Cardiac fibroblast (primary cell): ENCODE data around the gene TYRO3.

Source experiments
- DNase-seq, 2 donors: peaks; one replicate each; pipeline versions ENCODE4 v3.0.0 to v3.0.0-alpha.2; 2010; ENCODE audit warnings: low read depth in 2 of 2
- H3K4me3 ChIP-seq, 2 donors: replicated peaks in 1 of 2; 1 replicate in 1 of 2; 2 replicates in 1 of 2; pipeline ENCODE4 v1.5.1; 2011; ENCODE audit warnings: low read depth in 2 of 2, low read length in 2 of 2, mild to moderate bottlenecking in 2 of 2, moderate library complexity in 1 of 2
- CTCF ChIP-seq: IDR thresholded peaks from one replicate; pipeline ENCODE4 v1.5.1; 2011; ENCODE audit warnings: low read depth, mild to moderate bottlenecking, low read length, inconsistent platforms

TYRO3 gene

GRCh38 chr15:41535544-41535943 is 23.5 kb upstream of the TYRO3 start:
- DNase-seq, result no peak
- no peak overlapping the region for H3K4me3 ChIP-seq
- no peak for TF ChIP-seq CTCF

DNA sequence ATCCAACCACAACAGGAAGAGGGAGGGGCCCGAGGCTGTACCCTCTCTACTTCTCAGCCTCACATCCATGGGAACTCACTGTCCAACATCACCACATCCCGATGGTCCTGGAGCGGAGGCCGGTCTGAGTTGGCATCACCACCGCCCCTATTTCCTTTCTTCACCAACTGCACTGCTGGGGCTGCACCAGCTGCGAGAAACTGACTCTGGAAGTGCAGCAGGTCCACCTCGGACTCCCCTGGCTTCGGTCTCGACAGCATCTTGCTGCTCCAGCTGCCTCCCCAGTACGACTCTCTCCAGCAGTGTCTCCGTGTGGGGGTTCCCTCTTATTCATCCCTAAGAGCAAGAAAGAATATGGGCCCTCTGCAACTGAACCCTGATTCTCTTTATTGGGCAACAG is 22.1 kb upstream of the TYRO3 start:
- no peak overlapping the region for H3K4me3 ChIP-seq

DNA sequence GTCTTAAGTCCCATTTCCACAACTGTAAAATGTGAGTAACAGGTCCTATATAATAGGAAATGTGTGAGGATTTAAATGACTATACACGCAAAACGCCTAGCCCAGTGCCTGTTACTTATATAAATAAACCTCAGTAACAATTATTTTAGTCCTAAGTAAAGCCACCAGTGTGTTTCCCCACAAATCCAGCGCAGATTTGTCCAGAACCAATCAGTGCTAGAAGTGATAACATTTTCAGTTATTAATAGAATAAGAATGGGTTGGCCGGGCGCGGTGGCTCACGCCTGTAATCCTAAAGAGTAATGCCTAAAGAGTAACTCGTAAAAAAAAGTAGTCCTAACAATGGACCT is 15.5 kb upstream of the TYRO3 start:
- peak overlapping the region; percentile 82 to 96 for H3K4me3 ChIP-seq
- no peak for DNase-seq
- no peak for TF ChIP-seq CTCF

More for the DNA sequence above, 22.1 kb upstream of the TYRO3 start:
- TF ChIP-seq CTCF, result no peak
- DNase-seq, result no peak

- no peak for TF ChIP-seq CTCF
- peak overlapping the region in 1 of 2 donors; percentile 7 for H3K4me3 ChIP-seq
- DNase-seq, result no peak
Measured at GRCh38 chr15:41544650-41545015, 14.4 kb upstream of the TYRO3 start.

GRCh38 chr15:41545218-41545617 is 13.8 kb upstream of the TYRO3 start:
- TF ChIP-seq CTCF, result no peak
- DNase-seq, result no peak
- no peak overlapping the region for H3K4me3 ChIP-seq

DNA sequence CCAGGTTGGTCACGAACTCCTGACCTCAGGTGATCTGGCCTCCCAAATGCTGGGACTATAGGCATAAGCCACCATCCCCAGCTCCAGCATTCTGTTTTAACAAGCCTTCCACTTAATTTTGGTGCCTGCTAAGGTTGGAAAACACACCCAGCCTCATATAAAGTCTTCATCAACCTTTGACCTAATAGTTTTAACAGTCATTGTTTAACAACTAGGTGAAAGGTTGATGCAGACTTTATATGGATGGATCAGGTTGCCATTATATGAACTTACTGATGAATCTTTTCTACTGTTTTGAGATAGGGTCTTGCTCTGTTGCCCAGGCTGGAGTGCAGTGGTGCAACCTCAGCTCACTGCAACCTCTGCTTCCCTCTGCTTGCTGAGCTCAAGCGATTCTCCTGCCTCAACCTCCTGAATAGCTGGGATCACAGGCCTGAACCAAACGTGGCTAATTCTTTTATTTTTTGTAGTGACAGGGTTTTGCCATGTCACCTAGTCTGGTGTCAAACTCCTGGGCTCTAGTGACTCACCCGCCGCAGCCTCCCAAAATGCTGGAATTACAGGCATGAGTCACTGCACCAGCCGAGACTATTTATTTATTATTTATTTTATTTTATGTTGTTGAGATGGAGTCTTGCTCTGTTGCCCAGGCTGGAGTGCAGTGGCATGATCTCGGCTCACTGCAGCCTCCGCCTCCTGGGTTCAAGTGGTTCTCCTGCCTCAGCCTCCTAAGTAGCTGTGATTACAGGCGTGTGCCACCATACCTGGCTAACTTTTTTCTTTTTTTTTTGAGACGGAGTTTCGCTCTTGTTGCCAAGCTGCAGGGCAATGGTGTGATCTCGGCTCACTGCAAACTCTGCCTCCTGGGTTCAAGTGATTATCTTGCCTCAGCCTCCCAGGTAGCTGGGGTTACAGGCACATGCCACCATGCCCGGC is 11.9 kb upstream of the TYRO3 start:
- TF ChIP-seq CTCF, result no peak
- no peak overlapping the region for H3K4me3 ChIP-seq
- peak in 1 of 2 donors; percentile 75 for DNase-seq
